Keratinocyte (primary cell): ENCODE results near the gene PRSS16.

Experiments used
- CTCF ChIP-seq, 3 experiments: IDR thresholded peaks in 1 of 3; conservative IDR thresholded peaks in 1 of 3; optimal IDR thresholded peaks in 1 of 3; 2 replicates in 2 of 3; 3 replicates in 1 of 3; pipeline versions ENCODE3 to v1.5.1; 2011; ENCODE audit warnings: low read length in 3 of 3, mild to moderate bottlenecking in 3 of 3, moderate library complexity in 2 of 3, control low read depth in 1 of 3, inconsistent platforms in 1 of 3; ENCODE audit not compliant: insufficient read depth in 2 of 3; ENCODE audit errors: extremely low read depth in 1 of 3
- EZH2 ChIP-seq: IDR thresholded peaks from one replicate; pipeline ENCODE4 v1.6.1; 2012; ENCODE audit warnings: inconsistent platforms, mild to moderate bottlenecking, low read length, moderate library complexity

GRCh38 chr6:27238010-27238983, 9.2 kb upstream of the PRSS16 start:
- TF ChIP-seq CTCF (optimal IDR thresholded peaks at IDR 0.05 in 1 of 3, IDR thresholded peaks at IDR 0.05 in 1 of 3, conservative IDR thresholded peaks at IDR 0.05 in 1 of 3; ENCODE audit: extremely low read depth in 1 of 3, insufficient read depth in 2 of 3, low read length in 3 of 3) (peak in 2 of 3 experiments; percentile 4 to 21), EZH2 (no peak)
